T-helper 2 cell treated with Interferon-gamma antibody and Interleukin-4, amounts not matched to agents 100 ng/mL and 5 ng/mL, for 36 hours (primary cell): ENCODE measurements around the gene ADAM10. TPM values are rescaled to one million over a fixed set of nuclear protein-coding genes. Genes with fewer than 3 reads are reported as not detected.
"Not testable (repeated sequence)": the region's sequence is repeated elsewhere in the genome, so short reads cannot be mapped to it uniquely, and the experiment has no call there.

Experiments
- intact Hi-C: fragments of 100-400 bp; cut with micrococcal nuclease; formaldehyde crosslinking; loops from one replicate; pipeline ENCODE4 v1.15.1; 2023
- total RNA-seq: library from RNA; stranded (reverse); gene quantifications from 2 replicates; pipeline ENCODE4 v1.2.3, GENCODE V29; 2022

ADAM10 gene
- total RNA-seq, 1 donor from 2014 or later, result 166 TPM

GRCh38 chr15:58611731-58612676 lies 137.5 kb downstream of the ADAM10 start:
- intact Hi-C loops, result no loop called here

GRCh38 chr15:58608711-58609110 lies 140.8 kb downstream of the ADAM10 start:
- intact Hi-C loops, result no loop called here

GRCh38 chr15:58608129-58608590 lies 141.3 kb downstream of the ADAM10 start:
- intact Hi-C loops, result no loop called here

- intact Hi-C loops, result no loop called here
Observed at GRCh38 chr15:58606577-58607080, 142.9 kb downstream of the ADAM10 start.

GRCh38 chr15:58605931-58606530 lies 143.5 kb downstream of the ADAM10 start:
- intact Hi-C loops, result no loop called here

GRCh38 chr15:58604455-58604923 lies 145.0 kb downstream of the ADAM10 start:
- intact Hi-C loops, result no loop called here

- intact Hi-C loops, result not testable (repeated sequence)
Observed at GRCh38 chr15:58603927-58604326, 145.6 kb downstream of the ADAM10 start.

- intact Hi-C loops, result no loop called here
Observed at GRCh38 chr15:58602823-58603222, 146.7 kb downstream of the ADAM10 start.

- intact Hi-C loops, result no loop called here
Observed at GRCh38 chr15:58598829-58599210, 150.7 kb downstream of the ADAM10 start.

GRCh38 chr15:58597943-58598828 lies 151.3 kb downstream of the ADAM10 start:
- intact Hi-C loops, result no loop called here

- intact Hi-C loops, result no loop called here
Observed at GRCh38 chr15:58595516-58596263, 153.8 kb downstream of the ADAM10 start.

GRCh38 chr15:58594898-58595297 lies 154.6 kb downstream of the ADAM10 start:
- intact Hi-C loops, result no loop called here

- intact Hi-C loops, result no loop called here
Observed at GRCh38 chr15:58593870-58594269, 155.6 kb downstream of the ADAM10 start.

- intact Hi-C loops, result no loop called here
Observed at GRCh38 chr15:58590926-58591325, 158.6 kb downstream of the ADAM10 start.

GRCh38 chr15:58590236-58590635 lies 159.3 kb downstream of the ADAM10 start:
- intact Hi-C loops, result no loop called here

- intact Hi-C loops, result no loop called here
Observed at GRCh38 chr15:58589047-58589446, 160.5 kb downstream of the ADAM10 start.

GRCh38 chr15:58588096-58588495 lies 161.4 kb downstream of the ADAM10 start:
- intact Hi-C loops, result no loop called here

GRCh38 chr15:58587486-58587885 lies 162.0 kb downstream of the ADAM10 start:
- intact Hi-C loops, result no loop called here

GRCh38 chr15:58585693-58586443 lies 163.6 kb downstream of the ADAM10 start:
- intact Hi-C loops, result no loop called here
